GM21529 (cell line): ENCODE data around the gene ZNF286A.
"Not testable (repeated sequence)": the region's sequence is repeated elsewhere in the genome, so short reads cannot be mapped to it uniquely, and the experiment has no call there.

Experiments used
- ATAC-seq: cut with Tn5 transposase; IDR thresholded peaks from one replicate; pipeline ENCODE4 v1.9.1; 2021; ENCODE audit not compliant: unreplicated experiment

The ZNF286A gene

GRCh38 chr17:15698967-15699366, 585 bp upstream of the ZNF286A start:
- peak; percentile 8 for ATAC-seq

GRCh38 chr17:15699937-15700336, 385 bp downstream of the ZNF286A start:
- ATAC-seq, result peak; percentile 5

GRCh38 chr17:15704239-15704638, 4.7 kb downstream of the ZNF286A start:
- ATAC-seq, result not testable (repeated sequence)

GRCh38 chr17:15704813-15705212, 5.3 kb downstream of the ZNF286A start:
- ATAC-seq, result not testable (repeated sequence)

GRCh38 chr17:15708879-15709278, 9.3 kb downstream of the ZNF286A start:
- not testable (repeated sequence) for ATAC-seq

GRCh38 chr17:15716601-15717563, 17.3 kb downstream of the ZNF286A start:
- ATAC-seq, result not testable (repeated sequence)

GRCh38 chr17:15730535-15730934, 31.0 kb downstream of the ZNF286A start:
- not testable (repeated sequence) for ATAC-seq

GRCh38 chr17:15731900-15732299, 32.3 kb downstream of the ZNF286A start, which contains the start of gene TBC1D26:
Gene TBC1D26 (plus strand): TSS chr17:15732283. CDS start chr17:15735349, 3,066 bp downstream.
- not testable (repeated sequence) for ATAC-seq

- ATAC-seq, result not testable (repeated sequence)
Observed at GRCh38 chr17:15733174-15733789, 33.7 kb downstream of the ZNF286A start.

GRCh38 chr17:15736578-15736977, 37.0 kb downstream of the ZNF286A start:
- not testable (repeated sequence) for ATAC-seq

GRCh38 chr17:15738066-15738465, 38.5 kb downstream of the ZNF286A start:
- ATAC-seq, result no peak

GRCh38 chr17:15739259-15739658, 39.7 kb downstream of the ZNF286A start:
- ATAC-seq, result not testable (repeated sequence)

- ATAC-seq, result not testable (repeated sequence)
Observed at GRCh38 chr17:15740041-15740440, 40.5 kb downstream of the ZNF286A start.

- ATAC-seq, result no peak
Observed at GRCh38 chr17:15740570-15741120, 41.1 kb downstream of the ZNF286A start.

GRCh38 chr17:15741624-15742023, 42.1 kb downstream of the ZNF286A start:
- no peak for ATAC-seq

GRCh38 chr17:15742051-15742795, 42.7 kb downstream of the ZNF286A start:
- no peak for ATAC-seq

- no peak for ATAC-seq
Observed at GRCh38 chr17:15742921-15743320, 43.4 kb downstream of the ZNF286A start.

GRCh38 chr17:15744074-15744676, 44.6 kb downstream of the ZNF286A start:
- no peak for ATAC-seq

- no peak for ATAC-seq
Observed at GRCh38 chr17:15744885-15745284, 45.3 kb downstream of the ZNF286A start.

GRCh38 chr17:15749403-15749802, 49.9 kb downstream of the ZNF286A start:
- not testable (repeated sequence) for ATAC-seq
